GM10266 (cell line): ENCODE data around the gene ANKRD2.

Experiments used
- DNase-seq: peaks from one replicate; pipeline ENCODE4 v3.0.0; 2012; ENCODE audit errors: extremely low spot score
- TF ChIP-seq, protein P1 (sequence below): IDR thresholded peaks from 2 replicates; pipeline ENCODE4 v1.5.1; 2012; ENCODE audit warnings: mild to moderate bottlenecking, low read depth; ENCODE audit not compliant: control insufficient read depth, insufficient read depth; ENCODE audit errors: missing control alignments

ANKRD2 gene

DNA sequence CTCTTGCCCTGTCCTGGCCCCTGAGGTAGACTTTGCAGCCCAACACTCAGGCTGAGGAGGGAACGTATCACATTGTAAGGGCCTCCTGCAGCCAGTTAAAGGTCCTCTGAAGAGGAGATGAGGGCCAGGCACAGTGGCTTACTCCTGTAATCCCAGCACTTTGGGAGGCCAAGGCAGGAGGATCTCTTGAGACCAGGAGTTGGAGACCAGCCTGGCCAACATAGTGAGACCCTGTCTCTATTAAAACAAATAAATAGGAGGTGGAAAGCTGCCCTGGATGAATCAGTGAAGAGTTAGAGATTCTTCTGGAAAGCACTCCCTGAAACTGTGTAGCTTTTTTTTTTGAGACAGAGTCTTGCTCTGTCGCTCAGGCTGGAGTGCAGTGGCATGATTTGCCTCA is 14.6 kb downstream of the ANKRD2 start:
- DNase-seq = no peak
- TF ChIP-seq, protein P1, sequence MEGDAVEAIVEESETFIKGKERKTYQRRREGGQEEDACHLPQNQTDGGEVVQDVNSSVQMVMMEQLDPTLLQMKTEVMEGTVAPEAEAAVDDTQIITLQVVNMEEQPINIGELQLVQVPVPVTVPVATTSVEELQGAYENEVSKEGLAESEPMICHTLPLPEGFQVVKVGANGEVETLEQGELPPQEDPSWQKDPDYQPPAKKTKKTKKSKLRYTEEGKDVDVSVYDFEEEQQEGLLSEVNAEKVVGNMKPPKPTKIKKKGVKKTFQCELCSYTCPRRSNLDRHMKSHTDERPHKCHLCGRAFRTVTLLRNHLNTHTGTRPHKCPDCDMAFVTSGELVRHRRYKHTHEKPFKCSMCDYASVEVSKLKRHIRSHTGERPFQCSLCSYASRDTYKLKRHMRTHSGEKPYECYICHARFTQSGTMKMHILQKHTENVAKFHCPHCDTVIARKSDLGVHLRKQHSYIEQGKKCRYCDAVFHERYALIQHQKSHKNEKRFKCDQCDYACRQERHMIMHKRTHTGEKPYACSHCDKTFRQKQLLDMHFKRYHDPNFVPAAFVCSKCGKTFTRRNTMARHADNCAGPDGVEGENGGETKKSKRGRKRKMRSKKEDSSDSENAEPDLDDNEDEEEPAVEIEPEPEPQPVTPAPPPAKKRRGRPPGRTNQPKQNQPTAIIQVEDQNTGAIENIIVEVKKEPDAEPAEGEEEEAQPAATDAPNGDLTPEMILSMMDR = no peak

DNA sequence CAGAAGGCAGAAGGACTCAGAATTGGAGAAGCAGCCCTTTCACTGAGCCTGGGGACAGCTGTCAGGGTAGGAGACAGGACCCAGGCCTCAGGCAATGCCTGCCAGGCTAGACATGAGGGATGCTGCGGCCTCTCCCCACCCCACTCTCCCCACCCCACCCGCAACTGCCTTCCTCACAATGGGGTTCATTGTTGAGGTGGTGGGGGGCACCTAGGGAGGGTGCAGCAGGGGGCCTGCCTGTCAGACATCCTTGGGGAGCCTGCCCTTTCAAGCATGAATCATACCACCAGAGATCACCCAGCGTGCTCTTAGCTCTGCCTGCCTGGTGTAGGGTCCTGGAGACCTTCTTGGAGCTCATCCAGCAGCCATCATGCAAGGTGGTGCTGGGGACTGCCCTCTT is 16.9 kb downstream of the ANKRD2 start, which contains the start of gene C10orf62:
Gene C10orf62 (plus strand): TSS at position 243 of the 400 bp plus-strand sequence. CDS start 177 bp downstream, outside the sequence.
- TF ChIP-seq, protein P1 = no peak
- no peak for DNase-seq

DNA sequence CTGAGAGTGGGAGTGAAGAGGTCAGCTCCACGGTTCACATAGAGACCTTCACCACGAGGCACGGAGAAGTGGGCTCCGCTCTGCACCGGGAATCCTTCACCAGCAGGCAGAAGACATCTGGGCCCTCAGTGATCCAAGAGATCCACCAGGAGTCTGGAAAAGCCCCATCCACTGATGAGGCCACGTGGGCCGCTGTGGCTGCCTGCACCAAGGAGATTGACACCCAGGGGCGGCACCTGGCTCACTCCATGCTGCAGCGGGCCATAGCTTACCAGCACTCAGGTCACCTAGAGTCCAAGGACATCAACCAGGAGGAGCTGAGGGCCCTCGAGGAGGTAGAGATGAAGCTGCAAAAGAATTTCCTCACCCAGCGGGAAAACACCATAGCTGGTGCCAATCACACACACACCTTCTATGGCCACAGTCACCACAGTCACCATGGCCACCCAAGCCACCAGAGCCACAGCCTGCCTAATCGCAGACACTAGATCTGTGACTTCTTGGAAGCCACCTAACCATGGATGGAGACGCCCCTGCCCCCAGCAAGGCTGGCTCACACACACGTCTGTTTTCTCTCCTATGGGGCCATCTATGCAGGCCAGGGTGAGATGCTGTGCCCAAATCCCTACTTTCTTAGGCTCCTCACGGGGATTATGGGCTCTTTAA is 17.6 kb downstream of the ANKRD2 start:
- TF ChIP-seq, protein P1 = no peak
- DNase-seq = no peak

GRCh38 chr10:97590748-97591495 is 18.3 kb downstream of the ANKRD2 start:
- TF ChIP-seq, protein P1 = no peak
- no peak for DNase-seq

- TF ChIP-seq, protein P1 = no peak
- no peak for DNase-seq
Measured at GRCh38 chr10:97593421-97593820, 20.8 kb downstream of the ANKRD2 start.

- no peak for DNase-seq
- TF ChIP-seq, protein P1 = no peak
Measured at GRCh38 chr10:97596101-97597082, 23.8 kb downstream of the ANKRD2 start.
